ENCODE measurements around the gene FSTL4.

Gene FSTL4

GRCh38 chr5:133304707-133305216 lies 307.6 kb downstream of the FSTL4 start:
- DNase-seq (ENCODE audit: low read depth in 3 of 3, low spot score in 1 of 3), result no peak

GRCh38 chr5:133304178-133304577 lies 308.2 kb downstream of the FSTL4 start:
- no peak for DNase-seq (ENCODE audit: low read depth in 3 of 3, low spot score in 1 of 3)

GRCh38 chr5:133303298-133303697 lies 309.0 kb downstream of the FSTL4 start:
- no peak for DNase-seq (ENCODE audit: low read depth in 3 of 3, low spot score in 1 of 3)

- DNase-seq (ENCODE audit: low read depth in 3 of 3, low spot score in 1 of 3), result no peak
Observed at GRCh38 chr5:133299728-133300127, 312.6 kb downstream of the FSTL4 start.

DNA sequence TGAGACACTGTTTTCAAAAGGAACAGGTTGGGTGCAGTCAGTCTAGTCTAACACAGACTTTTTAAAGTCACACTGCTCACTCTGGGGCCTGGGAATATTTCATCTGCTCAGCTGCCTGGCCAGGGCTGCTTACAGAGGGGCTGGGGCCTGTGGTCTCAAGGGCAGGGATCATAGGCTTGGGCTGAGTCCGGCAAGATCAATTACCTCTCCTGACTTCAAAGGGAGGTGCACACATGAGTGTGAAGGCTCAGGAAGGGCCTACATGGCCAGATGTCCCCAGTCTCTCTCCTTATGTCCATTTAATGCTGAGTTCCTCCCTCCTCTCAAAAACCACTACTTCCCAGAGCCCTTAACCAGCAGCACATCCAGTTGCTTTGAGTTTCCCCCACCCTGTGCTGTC lies 313.3 kb downstream of the FSTL4 start:
- no peak for DNase-seq (ENCODE audit: low read depth in 3 of 3, low spot score in 1 of 3)

- DNase-seq (ENCODE audit: low read depth in 3 of 3, low spot score in 1 of 3), result no peak
Observed at GRCh38 chr5:133298447-133298846, 313.9 kb downstream of the FSTL4 start.

DNA sequence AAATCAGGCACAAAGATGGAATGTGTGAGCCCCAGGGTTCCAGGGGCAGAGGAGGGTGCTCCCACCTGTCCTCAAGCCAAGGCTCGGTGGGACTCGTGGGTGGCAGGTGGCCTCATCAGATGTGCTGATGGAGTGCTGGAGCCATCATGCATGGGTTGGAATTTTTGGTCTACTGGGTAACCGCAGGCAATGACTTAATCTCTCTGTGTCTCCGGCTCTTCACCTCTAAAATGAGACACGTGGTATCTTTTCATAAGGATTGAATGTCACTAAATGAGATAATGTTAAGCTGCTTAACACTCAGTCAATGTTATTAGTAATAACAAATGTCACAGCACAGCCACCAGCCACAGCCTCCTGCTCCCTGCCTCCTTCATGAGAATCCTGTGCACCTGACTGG lies 315.0 kb downstream of the FSTL4 start:
- DNase-seq (ENCODE audit: low read depth in 3 of 3, low spot score in 1 of 3), result no peak

- no peak for DNase-seq (ENCODE audit: low read depth in 3 of 3, low spot score in 1 of 3)
Observed at GRCh38 chr5:133296624-133297023, 315.7 kb downstream of the FSTL4 start.

DNA sequence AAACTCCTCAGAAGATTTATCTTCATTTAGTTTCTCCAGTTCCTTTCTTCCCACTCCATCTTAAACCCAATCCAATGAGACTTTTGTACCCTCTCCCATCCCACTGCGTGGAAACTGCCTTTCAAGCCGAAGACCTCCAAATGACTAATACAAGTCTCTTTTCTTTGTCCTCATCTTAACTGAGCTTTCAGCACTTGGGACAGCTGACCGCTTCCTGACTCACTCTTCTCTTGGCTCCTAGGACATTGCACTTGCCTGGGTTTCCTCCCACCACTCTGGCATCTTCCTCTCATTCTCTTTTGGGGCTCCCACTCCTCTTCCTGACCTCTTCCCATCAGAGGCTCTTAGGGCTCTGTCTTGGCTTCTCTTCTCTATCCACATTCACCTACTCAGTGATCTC lies 316.8 kb downstream of the FSTL4 start:
- no peak for DNase-seq (ENCODE audit: low read depth in 3 of 3, low spot score in 1 of 3)

DNA sequence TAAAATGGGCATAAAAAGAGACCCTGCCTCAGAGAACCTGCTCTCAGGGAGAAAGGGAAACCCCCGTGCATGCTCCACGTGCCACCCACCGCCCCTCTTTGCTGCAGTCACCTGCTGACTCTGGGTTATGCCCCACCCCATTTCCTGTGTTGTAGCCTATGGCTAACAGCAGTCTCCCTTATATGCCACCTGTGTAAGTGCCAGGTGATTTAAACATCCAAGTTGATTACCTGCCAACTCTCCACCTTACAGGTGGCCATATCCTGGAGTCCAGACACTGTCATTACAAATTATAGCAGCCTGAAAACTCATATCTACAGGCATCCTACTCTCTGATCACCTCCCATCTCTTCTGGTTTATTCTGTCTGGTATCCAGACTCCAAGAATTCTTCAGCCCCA lies 318.0 kb downstream of the FSTL4 start:
- DNase-seq (ENCODE audit: low read depth in 3 of 3, low spot score in 1 of 3), result no peak

GRCh38 chr5:133293960-133294359 lies 318.4 kb downstream of the FSTL4 start:
- no peak for DNase-seq (ENCODE audit: low read depth in 3 of 3, low spot score in 1 of 3)

GRCh38 chr5:133292300-133292699 lies 320.0 kb downstream of the FSTL4 start:
- DNase-seq (ENCODE audit: low read depth in 3 of 3, low spot score in 1 of 3), result no peak

- DNase-seq (ENCODE audit: low read depth in 3 of 3, low spot score in 1 of 3), result no peak
Observed at GRCh38 chr5:133291524-133291923, 320.8 kb downstream of the FSTL4 start.

DNA sequence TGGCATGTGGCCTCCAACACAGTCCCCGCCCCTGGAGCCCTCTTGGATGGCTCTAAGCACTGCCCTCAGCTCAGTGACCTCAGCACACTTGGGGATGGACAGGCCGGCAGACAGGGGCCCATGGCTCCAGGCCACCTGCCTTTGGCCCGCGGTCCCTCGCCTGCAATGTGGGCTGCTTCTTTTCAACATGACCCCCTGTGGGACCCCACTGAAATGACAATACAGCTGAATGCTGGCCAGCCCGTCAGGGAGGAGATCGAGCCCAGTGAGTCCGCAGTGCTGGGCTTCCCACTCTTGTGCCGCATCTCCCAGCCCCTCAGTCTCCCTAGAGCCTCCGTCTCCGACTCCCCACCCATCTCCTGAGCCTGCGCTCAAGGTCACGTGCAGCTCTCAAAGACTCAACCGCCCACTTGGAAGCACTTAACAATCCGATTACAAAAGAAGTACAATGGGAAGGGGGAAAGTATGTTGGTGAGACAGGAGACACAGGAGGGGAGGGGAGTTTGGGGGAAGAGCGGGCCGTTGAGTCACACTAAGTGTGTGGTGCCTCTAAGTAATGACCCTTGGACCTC lies 321.6 kb downstream of the FSTL4 start:
- no peak for DNase-seq (ENCODE audit: low read depth in 3 of 3, low spot score in 1 of 3)

GRCh38 chr5:133289686-133290367 lies 322.5 kb downstream of the FSTL4 start:
- no peak for DNase-seq (ENCODE audit: low read depth in 3 of 3, low spot score in 1 of 3)

DNA sequence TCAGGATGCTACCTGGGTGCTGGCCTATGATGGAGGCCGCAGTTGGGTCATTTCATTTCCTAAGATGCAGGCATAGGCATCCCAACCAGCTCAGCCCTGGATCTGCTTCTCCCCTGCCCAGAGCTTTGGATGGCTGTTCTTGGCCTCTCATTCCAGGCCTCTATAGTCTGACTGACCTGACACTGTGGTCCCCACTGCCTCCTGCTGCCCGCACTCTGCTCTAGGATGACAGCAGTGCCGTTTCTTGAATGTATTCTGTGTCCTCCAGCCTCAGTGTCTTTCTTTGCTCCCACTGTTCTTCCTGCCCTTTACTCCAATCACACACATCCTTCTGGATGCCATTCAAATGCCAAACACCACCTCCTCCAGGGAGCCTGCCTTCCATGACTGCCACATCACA lies 324.8 kb downstream of the FSTL4 start:
- no peak for DNase-seq (ENCODE audit: low read depth in 3 of 3, low spot score in 1 of 3)

- no peak for DNase-seq (ENCODE audit: low read depth in 3 of 3, low spot score in 1 of 3)
Observed at GRCh38 chr5:133286483-133286882, 325.9 kb downstream of the FSTL4 start.

GRCh38 chr5:133285583-133286021 lies 326.7 kb downstream of the FSTL4 start:
- no peak for DNase-seq (ENCODE audit: low read depth in 3 of 3, low spot score in 1 of 3)

- no peak for DNase-seq (ENCODE audit: low read depth in 3 of 3, low spot score in 1 of 3)
Observed at GRCh38 chr5:133284306-133284705, 328.0 kb downstream of the FSTL4 start.

GRCh38 chr5:133278317-133278716 lies 334.0 kb downstream of the FSTL4 start:
- DNase-seq (ENCODE audit: low read depth in 3 of 3, low spot score in 1 of 3), result no peak

DNA sequence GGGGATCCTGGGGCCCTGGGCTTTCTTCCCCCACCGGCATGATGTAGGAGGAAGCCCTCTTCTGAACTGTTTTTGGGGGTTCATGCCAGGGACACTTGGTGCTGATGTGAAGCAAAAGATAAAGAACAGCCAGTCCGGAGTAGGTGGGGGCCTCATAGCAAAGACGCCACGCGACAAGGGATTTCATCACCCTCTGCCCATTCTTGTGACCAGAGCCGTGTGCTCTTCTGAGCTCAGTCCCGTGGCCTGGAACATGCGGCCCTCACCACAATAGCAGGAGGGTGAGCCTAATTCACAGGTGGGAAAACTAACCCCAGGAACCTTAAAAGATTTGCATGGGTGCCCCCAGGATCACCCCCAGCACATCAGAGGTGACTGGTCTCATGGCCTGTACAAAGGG lies 334.6 kb downstream of the FSTL4 start:
- DNase-seq (ENCODE audit: low read depth in 3 of 3, low spot score in 1 of 3), result no peak

- DNase-seq (ENCODE audit: low read depth in 3 of 3, low spot score in 1 of 3), result no peak
Observed at GRCh38 chr5:133276171-133276570, 336.2 kb downstream of the FSTL4 start.

GRCh38 chr5:133275631-133276030 lies 336.7 kb downstream of the FSTL4 start:
- no peak for DNase-seq (ENCODE audit: low read depth in 3 of 3, low spot score in 1 of 3)
